Fibroblast of lung (primary cell): ENCODE results near the gene NUDT3.

Source experiments
- EZH2 ChIP-seq: IDR thresholded peaks from 2 replicates; pipeline ENCODE4 v1.5.1; 2012; ENCODE audit warnings: low read length, control low read depth, mild to moderate bottlenecking; ENCODE audit errors: missing control alignments
- TF ChIP-seq, protein P1 (sequence below), 2 donors: IDR thresholded peaks in 1 of 2; conservative IDR thresholded peaks in 1 of 2; 1 replicate in 1 of 2; 2 replicates in 1 of 2; pipeline ENCODE4 v1.5.1; 2011 to 2012; ENCODE audit warnings: low read length in 2 of 2, control low read depth in 1 of 2, inconsistent platforms in 1 of 2, low read depth in 1 of 2, mild to moderate bottlenecking in 1 of 2

DNA sequence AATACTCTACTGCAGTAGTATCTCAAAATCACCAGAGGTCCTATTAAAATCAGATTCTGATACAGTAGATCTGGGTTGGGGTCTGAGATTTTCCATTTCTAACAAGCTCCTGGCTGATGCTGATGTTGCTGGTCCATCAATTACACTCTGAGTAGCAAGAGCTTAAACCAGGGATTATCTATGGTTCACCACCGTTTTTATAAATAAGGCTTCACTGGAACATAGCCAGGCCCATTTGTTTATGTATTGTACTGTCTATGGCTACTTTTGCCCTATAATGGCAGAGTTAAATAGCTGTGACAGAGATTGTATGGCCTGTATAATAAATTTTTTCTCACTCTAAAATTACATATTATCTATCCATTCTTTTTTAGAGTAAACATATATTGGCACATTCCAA is 53.0 kb downstream of the NUDT3 start:
- TF ChIP-seq, protein P1, sequence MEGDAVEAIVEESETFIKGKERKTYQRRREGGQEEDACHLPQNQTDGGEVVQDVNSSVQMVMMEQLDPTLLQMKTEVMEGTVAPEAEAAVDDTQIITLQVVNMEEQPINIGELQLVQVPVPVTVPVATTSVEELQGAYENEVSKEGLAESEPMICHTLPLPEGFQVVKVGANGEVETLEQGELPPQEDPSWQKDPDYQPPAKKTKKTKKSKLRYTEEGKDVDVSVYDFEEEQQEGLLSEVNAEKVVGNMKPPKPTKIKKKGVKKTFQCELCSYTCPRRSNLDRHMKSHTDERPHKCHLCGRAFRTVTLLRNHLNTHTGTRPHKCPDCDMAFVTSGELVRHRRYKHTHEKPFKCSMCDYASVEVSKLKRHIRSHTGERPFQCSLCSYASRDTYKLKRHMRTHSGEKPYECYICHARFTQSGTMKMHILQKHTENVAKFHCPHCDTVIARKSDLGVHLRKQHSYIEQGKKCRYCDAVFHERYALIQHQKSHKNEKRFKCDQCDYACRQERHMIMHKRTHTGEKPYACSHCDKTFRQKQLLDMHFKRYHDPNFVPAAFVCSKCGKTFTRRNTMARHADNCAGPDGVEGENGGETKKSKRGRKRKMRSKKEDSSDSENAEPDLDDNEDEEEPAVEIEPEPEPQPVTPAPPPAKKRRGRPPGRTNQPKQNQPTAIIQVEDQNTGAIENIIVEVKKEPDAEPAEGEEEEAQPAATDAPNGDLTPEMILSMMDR (conservative IDR thresholded peaks at IDR 0.05 in 1 of 2, IDR thresholded peaks at IDR 0.05 in 1 of 2; ENCODE audit: low read depth in 1 of 2, low read length in 2 of 2) = no peak
- no peak for TF ChIP-seq EZH2
